Activated B cell treated with CpG ODN at 0.5 μM for 24 hours (primary cell): ENCODE data around the gene FAM177A1. TPM values are rescaled to one million over a fixed set of nuclear protein-coding genes. Genes with fewer than 3 reads are reported as not detected.
"Not testable (repeated sequence)": the region's sequence is repeated elsewhere in the genome, so short reads cannot be mapped to it uniquely, and the experiment has no call there.

ENCODE experiments used
- ATAC-seq: fragments of 200-7000 bp; cut with Tn5 transposase; one replicate; pipeline ENCODE4 v1.10.0; 2021; ENCODE audit warnings: low read depth, mild to moderate bottlenecking, moderate library complexity
- CTCF ChIA-PET: fragments of 350-600 bp; sonication (Branson Sonifier 250); formaldehyde crosslinking; loops from one replicate; lab custom pipeline; 2021; ENCODE audit warnings: antibody characterized with exemption; lab: Charles Lee
- POLR2A ChIA-PET: fragments of 350-600 bp; sonication (Branson Sonifier 250); formaldehyde crosslinking; loops from one replicate; lab custom pipeline; 2021; ENCODE audit warnings: antibody characterized with exemption; lab: Charles Lee
- DNase-seq: peaks from one replicate; pipeline ENCODE4 v3.0.0; 2022
- H3K27ac Mint-ChIP-seq: one replicate; pipeline ENCODE4 v1.8.0; 2020; ENCODE audit warnings: mixed read lengths
- H3K27me3 Mint-ChIP-seq: one replicate; pipeline ENCODE4 v1.8.0; 2021; ENCODE audit warnings: mixed read lengths
- H3K36me3 Mint-ChIP-seq: one replicate; pipeline ENCODE4 v1.8.0; 2021; ENCODE audit warnings: low read depth, mixed read lengths
- H3K4me1 Mint-ChIP-seq: one replicate; pipeline ENCODE4 v1.8.0; 2021; ENCODE audit warnings: mixed read lengths
- H3K4me3 Mint-ChIP-seq: one replicate; pipeline ENCODE4 v1.8.0; 2020; ENCODE audit warnings: mild to moderate bottlenecking, mixed read lengths
- H3K9me3 Mint-ChIP-seq: one replicate; pipeline ENCODE4 v1.8.0; 2020; ENCODE audit warnings: mixed read lengths
- CTCF ChIP-seq: fragments of 200-600 bp; IDR thresholded peaks from one replicate; pipeline ENCODE4 v1.8.0; 2022; ENCODE audit warnings: antibody characterized with exemption, mild to moderate bottlenecking
- intact Hi-C: fragments of 100-400 bp; cut with micrococcal nuclease; formaldehyde crosslinking; loops from one replicate; pipeline ENCODE4 v1.15.1; 2024
- total RNA-seq: library from RNA; stranded (reverse); gene quantifications from 2 replicates; pipeline ENCODE4 v1.2.3, GENCODE V29; 2022

FAM177A1 gene
- total RNA-seq, 1 donor from 2014 or later: 27.4 TPM

GRCh38 chr14:35083530-35084150 is 37.6 kb downstream of the FAM177A1 start:
- Mint-ChIP-seq H3K27ac (no peak overlapping the region), H3K27me3 (no peaks in the 10 kb centered on the region), H3K9me3 (no peaks in the 10 kb centered on the region), H3K4me3 (no peak overlapping the region), H3K4me1 (no peaks in the 10 kb centered on the region), H3K36me3 (peaks cover 73% of the 10 kb centered on the region)
- DNase-seq (no peak), ATAC-seq (no peak)
- ChIA-PET CTCF (no interaction called here), POLR2A (interaction anchor here (0.7 kb wide), 1 partner anchor 594 kb away, joined by 3 read pairs; no protein-coding TSS in a partner anchor)
- TF ChIP-seq CTCF: no peak
- intact Hi-C loops: no loop called here

- intact Hi-C loops: no loop called here
- no peak overlapping the region for H3K4me3 Mint-ChIP-seq
- ATAC-seq (no peak), DNase-seq (no peak)
- ChIA-PET POLR2A (no interaction called here), CTCF (interaction anchor here (0.7 kb wide), 1 partner anchor 320 kb away, joined by 5 read pairs; no protein-coding TSS in a partner anchor)
- peaks cover 70% of the 10 kb centered on the region for H3K36me3 Mint-ChIP-seq
- no peak overlapping the region for H3K27ac Mint-ChIP-seq
- no peaks in the 10 kb centered on the region for H3K4me1 Mint-ChIP-seq
- no peaks in the 10 kb centered on the region for H3K27me3 Mint-ChIP-seq
- no peak for TF ChIP-seq CTCF
- H3K9me3 Mint-ChIP-seq: no peaks in the 10 kb centered on the region
These were observed 39.4 kb downstream of the FAM177A1 start for GRCh38 chr14:35085441-35085840.

- DNase-seq: no peak
- Mint-ChIP-seq H3K4me1 (no peaks in the 10 kb centered on the region), H3K27me3 (no peaks in the 10 kb centered on the region), H3K4me3 (no peak overlapping the region), H3K36me3 (peaks cover 71% of the 10 kb centered on the region), H3K27ac (no peak overlapping the region), H3K9me3 (no peaks in the 10 kb centered on the region)
- no peak for TF ChIP-seq CTCF
- ChIA-PET POLR2A (no interaction called here), CTCF (no interaction called here)
- intact Hi-C loops: no loop called here
- no peak for ATAC-seq
These were observed 42.4 kb downstream of the FAM177A1 start for GRCh38 chr14:35088514-35088913.

- peaks cover 74% of the 10 kb centered on the region for H3K36me3 Mint-ChIP-seq
- intact Hi-C loops, H3K27me3 Mint-ChIP-seq, CTCF ChIA-PET, H3K4me1 Mint-ChIP-seq, POLR2A ChIA-PET, H3K27ac Mint-ChIP-seq, H3K4me3 Mint-ChIP-seq, ATAC-seq, DNase-seq, H3K9me3 Mint-ChIP-seq: not testable (repeated sequence)
These were observed 48.6 kb downstream of the FAM177A1 start for GRCh38 chr14:35094645-35095044.

GRCh38 chr14:35107866-35108265 is 61.8 kb downstream of the FAM177A1 start:
- H3K9me3 Mint-ChIP-seq: no peaks in the 10 kb centered on the region
- H3K36me3 Mint-ChIP-seq: peaks cover 78% of the 10 kb centered on the region
- CTCF ChIA-PET: no interaction called here
- no peak overlapping the region for H3K27ac Mint-ChIP-seq
- intact Hi-C loops: no loop called here
- H3K4me1 Mint-ChIP-seq: no peaks in the 10 kb centered on the region
- no peaks in the 10 kb centered on the region for H3K27me3 Mint-ChIP-seq
- POLR2A ChIA-PET: no interaction called here
- ATAC-seq: no peak
- no peak for DNase-seq
- TF ChIP-seq CTCF: no peak
- H3K4me3 Mint-ChIP-seq: no peak overlapping the region
